Measurements from ENCODE around the gene METTL21C. TPM values are rescaled to one million over a fixed set of nuclear protein-coding genes. Genes with fewer than 3 reads are reported as not detected.

The METTL21C gene
- total RNA-seq, 1 donor from 2014 or later = not detected

DNA sequence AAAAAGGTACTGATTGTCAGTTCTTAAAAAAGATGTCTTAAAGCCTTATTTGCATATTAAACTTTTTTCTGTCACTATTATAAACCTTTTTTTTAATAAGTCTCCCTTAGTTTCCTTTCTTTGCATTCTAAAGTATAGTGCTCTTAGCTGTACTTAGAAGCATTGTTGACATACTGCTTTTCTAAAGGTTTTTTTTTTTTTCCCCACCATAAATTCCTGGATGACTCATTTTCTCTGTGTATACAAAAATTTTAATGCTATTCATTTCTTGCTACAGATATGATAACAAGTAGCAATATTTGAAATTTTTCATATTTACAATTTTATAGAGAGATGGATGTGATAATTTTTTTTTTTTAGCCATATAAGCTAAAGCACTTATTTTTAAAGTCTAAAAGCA is 43.5 kb downstream of the METTL21C start:
- Histone ChIP-seq H3K4me3 (no peak overlapping the region), H3K27me3 (no peaks in the 10 kb centered on the region), H3K36me3 (peaks cover 95% of the 10 kb centered on the region), H3K4me1 (no peaks in the 10 kb centered on the region), H3K27ac (no peak overlapping the region), H3K9me3 (no peaks in the 10 kb centered on the region)
- ATAC-seq = no peak
- no peak for DNase-seq
- no peak for TF ChIP-seq CTCF (IDR thresholded peaks at IDR 0.05)
- intact Hi-C loops (cut with DNase I) = no loop called here

DNA sequence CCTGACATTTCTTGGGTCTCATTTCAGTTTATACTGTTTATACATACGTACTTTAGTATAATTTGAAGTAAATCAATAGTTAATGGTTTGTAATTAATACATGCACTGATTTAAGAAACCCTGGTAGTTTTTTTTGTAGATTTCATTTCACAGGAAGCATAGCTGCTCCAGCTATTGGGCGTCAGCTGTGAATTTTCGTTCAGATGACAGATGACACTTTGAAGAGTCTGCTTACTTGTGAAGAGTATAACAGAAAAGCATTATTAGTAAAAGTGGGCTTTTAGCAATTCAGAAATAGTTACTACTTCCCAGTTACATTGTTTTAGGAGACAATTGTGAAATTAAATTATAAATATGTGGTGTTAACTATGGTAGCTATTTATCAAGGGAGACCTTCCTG is 44.4 kb downstream of the METTL21C start:
- TF ChIP-seq CTCF (IDR thresholded peaks at IDR 0.05) = no peak
- intact Hi-C loops (cut with DNase I) = no loop called here
- Histone ChIP-seq H3K4me3 (no peak overlapping the region), H3K4me1 (no peaks in the 10 kb centered on the region), H3K36me3 (peaks cover 95% of the 10 kb centered on the region), H3K27me3 (no peaks in the 10 kb centered on the region), H3K27ac (no peak overlapping the region), H3K9me3 (no peaks in the 10 kb centered on the region)
- no peak for DNase-seq
- ATAC-seq = no peak

DNA sequence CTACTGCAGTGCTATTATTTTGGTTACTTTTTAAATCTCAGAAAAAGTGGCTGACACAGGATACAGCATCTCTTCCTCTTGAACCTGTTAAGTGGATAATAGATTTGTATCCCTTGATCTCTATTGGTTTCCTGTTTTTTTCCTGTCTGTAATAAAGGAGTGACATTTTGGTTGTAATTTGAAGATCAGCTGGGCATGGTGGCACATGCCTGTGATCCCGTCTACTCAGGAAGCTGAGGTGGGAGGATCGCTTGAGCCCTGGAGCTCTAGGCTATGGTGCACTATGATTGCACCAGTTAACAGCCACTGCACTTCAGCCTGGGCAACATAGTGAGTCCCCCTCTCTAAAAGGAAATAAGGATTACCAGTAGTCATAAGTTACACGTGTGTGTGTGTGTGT is 46.8 kb downstream of the METTL21C start:
- no peak for ATAC-seq
- H3K36me3 ChIP-seq = peaks cover 95% of the 10 kb centered on the region

GRCh38 chr13:102645701-102646100 is 49.1 kb downstream of the METTL21C start:
- Histone ChIP-seq H3K27me3 (no peaks in the 10 kb centered on the region), H3K9me3 (no peaks in the 10 kb centered on the region), H3K27ac (no peak overlapping the region), H3K4me3 (no peak overlapping the region), H3K4me1 (no peaks in the 10 kb centered on the region), H3K36me3 (peaks cover 96% of the 10 kb centered on the region)
- ATAC-seq = no peak
- no peak for DNase-seq
- intact Hi-C loops (cut with DNase I) = no loop called here
- no peak for TF ChIP-seq CTCF (IDR thresholded peaks at IDR 0.05)

More for the DNA sequence above, 46.8 kb downstream of the METTL21C start:
- intact Hi-C loops (cut with DNase I) = no loop called here
- H3K4me1 ChIP-seq = no peaks in the 10 kb centered on the region
- no peak for DNase-seq
- H3K4me3 ChIP-seq = no peak overlapping the region
- no peaks in the 10 kb centered on the region for H3K27me3 ChIP-seq
- no peak for TF ChIP-seq CTCF (IDR thresholded peaks at IDR 0.05)
- no peaks in the 10 kb centered on the region for H3K9me3 ChIP-seq
- no peak overlapping the region for H3K27ac ChIP-seq

GRCh38 chr13:102643656-102644055 is 51.2 kb downstream of the METTL21C start:
- H3K4me1 ChIP-seq = no peaks in the 10 kb centered on the region
- ATAC-seq (no peak), DNase-seq (no peak)
- H3K9me3 ChIP-seq = no peaks in the 10 kb centered on the region
- H3K36me3 ChIP-seq = peaks cover 95% of the 10 kb centered on the region
- TF ChIP-seq CTCF (IDR thresholded peaks at IDR 0.05) = no peak
- intact Hi-C loops (cut with DNase I) = no loop called here
- no peak overlapping the region for H3K27ac ChIP-seq
- no peaks in the 10 kb centered on the region for H3K27me3 ChIP-seq
- no peak overlapping the region for H3K4me3 ChIP-seq

- DNase-seq = peak; percentile 73
- no peak overlapping the region for H3K4me3 ChIP-seq
- peak; percentile 62 for ATAC-seq
- H3K36me3 ChIP-seq = peaks cover 95% of the 10 kb centered on the region
- H3K27ac ChIP-seq = no peak overlapping the region
- H3K9me3 ChIP-seq = no peaks in the 10 kb centered on the region
- H3K27me3 ChIP-seq = no peaks in the 10 kb centered on the region
- intact Hi-C loops (cut with DNase I) = no loop called here
- no peak for TF ChIP-seq CTCF (IDR thresholded peaks at IDR 0.05)
- H3K4me1 ChIP-seq = no peaks in the 10 kb centered on the region
Measured at GRCh38 chr13:102642475-102642874, 52.4 kb downstream of the METTL21C start.

Measured in upper lobe of right lung (tissue), 1 donor.